GM23338 (cell line): ENCODE data around the gene CD44. TPM values are rescaled to one million over a fixed set of nuclear protein-coding genes. Genes with fewer than 3 reads are reported as not detected.

Experiments used
- ATAC-seq: fragments of 200-7000 bp; cut with Tn5 transposase; 3 replicates; pipeline ENCODE4 v1.9.1; 2020
- DNase-seq: peaks from one replicate; pipeline ENCODE4 v3.0.0-alpha.2; 2015; ENCODE audit warnings: low spot score
- H2AFZ ChIP-seq: fragments of 200-600 bp; sonication (generic); 2 replicates; pipeline ENCODE4 v1.8.0; 2016; ENCODE audit warnings: antibody characterized with exemption, mild to moderate bottlenecking, moderate library complexity
- H3F3A ChIP-seq: fragments of 200-600 bp; sonication (generic); replicated peaks from 2 replicates; pipeline ENCODE4 v1.8.0; 2017; ENCODE audit warnings: antibody characterized with exemption, mixed run types, low read depth
- H3K27ac ChIP-seq: fragments of 200-600 bp; sonication (generic); 2 replicates; pipeline ENCODE4 v1.6.1; 2016; ENCODE audit warnings: low read depth
- H3K27me3 ChIP-seq: fragments of 200-600 bp; sonication (generic); 2 replicates; pipeline ENCODE4 v1.8.0; 2016; ENCODE audit warnings: mild to moderate bottlenecking, mixed run types, moderate library complexity; ENCODE audit not compliant: insufficient read depth
- H3K36me3 ChIP-seq: fragments of 200-600 bp; sonication (generic); 2 replicates; pipeline ENCODE4 v1.8.0; 2016; ENCODE audit warnings: mild to moderate bottlenecking; ENCODE audit not compliant: insufficient read depth
- H3K4me1 ChIP-seq: fragments of 200-600 bp; sonication (generic); 2 replicates; pipeline ENCODE4 v1.8.0; 2016; ENCODE audit warnings: mild to moderate bottlenecking, moderate library complexity; ENCODE audit not compliant: insufficient read depth
- H3K4me2 ChIP-seq: fragments of 200-600 bp; sonication (generic); 2 replicates; pipeline ENCODE4 v1.7.1; 2017; ENCODE audit warnings: mixed run types
- H3K4me3 ChIP-seq: fragments of 200-600 bp; sonication (generic); 2 replicates; pipeline ENCODE4 v1.6.1; 2016; ENCODE audit warnings: mixed run types
- H3K79me2 ChIP-seq: fragments of 200-600 bp; sonication (generic); replicated peaks from 2 replicates; pipeline ENCODE4 v1.8.0; 2017; ENCODE audit warnings: mild to moderate bottlenecking; ENCODE audit not compliant: insufficient read depth
- H3K9me2 ChIP-seq: fragments of 200-600 bp; sonication (generic); 2 replicates; pipeline ENCODE4 v1.8.0; 2017; ENCODE audit not compliant: insufficient read depth
- H4K20me1 ChIP-seq: fragments of 200-600 bp; sonication (generic); replicated peaks from 2 replicates; pipeline ENCODE4 v1.8.0; 2017; ENCODE audit warnings: mild to moderate bottlenecking; ENCODE audit not compliant: insufficient read depth
- H3K27ac Mint-ChIP-seq: 2 replicates; pipeline ENCODE4 v1.8.0; 2020; ENCODE audit warnings: inconsistent platforms, mild to moderate bottlenecking, moderate library complexity, mixed read lengths
- H3K27me3 Mint-ChIP-seq: 3 replicates; pipeline ENCODE4 v1.8.0; 2022; ENCODE audit warnings: low read depth, mild to moderate bottlenecking, moderate library complexity, mixed read lengths, inconsistent platforms; ENCODE audit not compliant: insufficient read depth, poor library complexity
- H3K36me3 Mint-ChIP-seq: 3 replicates; pipeline ENCODE4 v1.8.0; 2021; ENCODE audit warnings: low read depth, mild to moderate bottlenecking, inconsistent platforms, moderate library complexity, mixed read lengths
- H3K4me1 Mint-ChIP-seq: 3 replicates; pipeline ENCODE4 v1.8.0; 2020; ENCODE audit warnings: mild to moderate bottlenecking, inconsistent platforms, mixed read lengths
- H3K4me3 Mint-ChIP-seq: 3 replicates; pipeline ENCODE4 v1.8.0; 2021; ENCODE audit warnings: moderate library complexity, mild to moderate bottlenecking, inconsistent platforms, mixed read lengths
- H3K9me3 Mint-ChIP-seq: 3 replicates; pipeline ENCODE4 v1.8.0; 2020; ENCODE audit warnings: moderate library complexity, mild to moderate bottlenecking, inconsistent platforms, mixed read lengths
- CREB1 ChIP-seq: fragments of 250-450 bp; sonication (Bioruptor Pico); IDR thresholded peaks from 2 replicates; pipeline ENCODE4 v1.5.0; 2020; ENCODE audit warnings: low read depth, mild to moderate bottlenecking, moderate library complexity
- EZH2 ChIP-seq: fragments of 200-600 bp; sonication (generic); IDR thresholded peaks from one replicate; pipeline ENCODE4 v1.8.0; 2017; ENCODE audit warnings: antibody characterized with exemption, mild to moderate bottlenecking, low read depth; ENCODE audit not compliant: unreplicated experiment
- EZH2phosphoT487 ChIP-seq: fragments of 200-600 bp; sonication (generic); IDR thresholded peaks from one replicate; pipeline ENCODE4 v1.8.1; 2018; ENCODE audit warnings: antibody characterized with exemption; ENCODE audit not compliant: unreplicated experiment
- NANOG ChIP-seq: IDR thresholded peaks from 2 replicates; pipeline ENCODE4 v1.6.1; 2016; ENCODE audit warnings: antibody characterized with exemption, borderline replicate concordance
- POLR2AphosphoS5 ChIP-seq: IDR thresholded peaks from 2 replicates; pipeline ENCODE4 v1.6.1; 2016; ENCODE audit warnings: antibody characterized with exemption, low read depth
- STAT1 ChIP-seq: IDR thresholded peaks from one replicate; pipeline ENCODE4 v1.6.1; 2016; ENCODE audit warnings: antibody characterized with exemption; ENCODE audit not compliant: unreplicated experiment
- ZNF114 ChIP-seq: fragments of 250-450 bp; sonication (Bioruptor Pico); IDR thresholded peaks from 2 replicates; pipeline ENCODE4 v1.5.0; 2020; ENCODE audit warnings: mild to moderate bottlenecking, moderate library complexity
- ZNF331 ChIP-seq: fragments of 250-450 bp; sonication (Bioruptor Pico); IDR thresholded peaks from 2 replicates; pipeline ENCODE4 v1.5.0; 2020; ENCODE audit warnings: low read depth, mild to moderate bottlenecking, moderate library complexity
- polyA plus RNA-seq: library from polyadenylated mRNA; unstranded; fragments of >200 nt; fragmentation: Nextera tagmentation; extraction: Ambion mirVana; gene quantifications from 2 replicates; pipeline ENCODE4 v1.2.1, GENCODE V29; 2016
- total RNA-seq: library from RNA; depleted of rRNA; stranded (reverse); fragments of >200 nt; shearing (Covaris generic); gene quantifications from 2 replicates; pipeline ENCODE4 v1.2.3, GENCODE V29; 2014
- TF ChIP-seq, protein P1 (sequence below): IDR thresholded peaks from one replicate; pipeline ENCODE4 v1.6.1; 2018; ENCODE audit warnings: antibody characterized with exemption; ENCODE audit not compliant: unreplicated experiment
- TF ChIP-seq, protein P2 (sequence below): IDR thresholded peaks from 2 replicates; pipeline ENCODE4 v1.6.1; 2016; ENCODE audit warnings: antibody characterized with exemption
- TF ChIP-seq, protein P3 (sequence below), 2 experiments: fragments of 200-600 bp in 1 of 2; sonication (generic) in 1 of 2; conservative IDR thresholded peaks; 2 replicates each; pipeline versions ENCODE4 v1.5.1 to v1.6.1; 2016 to 2017; ENCODE audit warnings: antibody characterized with exemption in 2 of 2, low read depth in 2 of 2, mild to moderate bottlenecking in 2 of 2, moderate library complexity in 1 of 2
- TF ChIP-seq, protein P4 (sequence below): fragments of 250-450 bp; sonication (Bioruptor Pico); IDR thresholded peaks from 2 replicates; pipeline ENCODE4 v1.5.0; 2020; ENCODE audit warnings: mild to moderate bottlenecking, moderate library complexity

The CD44 gene
- total and polyA plus RNA-seq, 2 experiments from 2014 or later, result 4.0 to 10.1 TPM

DNA sequence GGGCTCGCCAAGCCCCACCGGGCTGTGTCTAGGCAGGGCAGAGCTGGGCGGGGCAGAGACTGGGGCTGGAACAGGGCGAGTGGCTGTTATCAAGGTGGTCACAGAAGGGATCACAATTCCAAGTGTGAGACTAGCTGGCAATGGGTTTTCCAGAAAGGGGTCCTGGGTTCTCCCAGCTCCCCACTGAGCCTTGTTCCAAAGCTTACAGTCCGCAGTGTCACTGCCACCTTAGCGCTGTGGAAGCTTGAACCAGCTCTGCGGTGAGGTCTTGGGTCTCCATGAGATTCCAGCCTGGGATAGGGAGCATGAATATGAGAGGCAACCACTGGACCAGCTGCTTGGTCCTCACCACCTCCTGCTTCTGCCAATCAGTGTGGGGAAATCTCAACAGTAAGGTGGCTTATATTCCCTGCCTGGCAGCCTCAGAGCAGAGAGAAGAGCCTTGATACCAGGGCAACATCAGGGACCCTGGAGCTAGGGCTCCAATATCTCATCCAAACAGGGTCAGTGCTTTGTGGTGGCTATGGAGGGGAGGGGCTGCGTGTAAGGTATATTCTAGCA lies 831 bp downstream of the CD44 start:
- ATAC-seq, result peak; percentile 86
- Histone ChIP-seq H3K36me3 (no peaks in the 10 kb centered on the region), H2AFZ (peak overlapping the region; percentile 99), H4K20me1 (peaks cover 6% of the 10 kb centered on the region; the same call in 1 of the 2 replicates), H3K4me1 (0 out of 2 replicates have a peak, but pooled peaks cover 4% of the 10 kb centered on the region), H3F3A (no peaks in the 10 kb centered on the region), H3K79me2 (no peaks in the 10 kb centered on the region), H3K4me2 (peak overlapping the region; percentile 93), H3K27me3 (peaks cover 55% of the 10 kb centered on the region), H3K27ac (no peak overlapping the region), H3K9me2 (no peaks in the 10 kb centered on the region), H3K4me3 (peak overlapping the region; percentile 88)
- DNase-seq, result no peak
- H3K4me3 Mint-ChIP-seq, result peak overlapping the region; percentile 78
- H3K27me3 Mint-ChIP-seq, result peaks cover 30% of the 10 kb centered on the region
- no peaks in the 10 kb centered on the region; the same call in 2 of the 3 replicates for H3K36me3 Mint-ChIP-seq
- TF ChIP-seq, protein P1, sequence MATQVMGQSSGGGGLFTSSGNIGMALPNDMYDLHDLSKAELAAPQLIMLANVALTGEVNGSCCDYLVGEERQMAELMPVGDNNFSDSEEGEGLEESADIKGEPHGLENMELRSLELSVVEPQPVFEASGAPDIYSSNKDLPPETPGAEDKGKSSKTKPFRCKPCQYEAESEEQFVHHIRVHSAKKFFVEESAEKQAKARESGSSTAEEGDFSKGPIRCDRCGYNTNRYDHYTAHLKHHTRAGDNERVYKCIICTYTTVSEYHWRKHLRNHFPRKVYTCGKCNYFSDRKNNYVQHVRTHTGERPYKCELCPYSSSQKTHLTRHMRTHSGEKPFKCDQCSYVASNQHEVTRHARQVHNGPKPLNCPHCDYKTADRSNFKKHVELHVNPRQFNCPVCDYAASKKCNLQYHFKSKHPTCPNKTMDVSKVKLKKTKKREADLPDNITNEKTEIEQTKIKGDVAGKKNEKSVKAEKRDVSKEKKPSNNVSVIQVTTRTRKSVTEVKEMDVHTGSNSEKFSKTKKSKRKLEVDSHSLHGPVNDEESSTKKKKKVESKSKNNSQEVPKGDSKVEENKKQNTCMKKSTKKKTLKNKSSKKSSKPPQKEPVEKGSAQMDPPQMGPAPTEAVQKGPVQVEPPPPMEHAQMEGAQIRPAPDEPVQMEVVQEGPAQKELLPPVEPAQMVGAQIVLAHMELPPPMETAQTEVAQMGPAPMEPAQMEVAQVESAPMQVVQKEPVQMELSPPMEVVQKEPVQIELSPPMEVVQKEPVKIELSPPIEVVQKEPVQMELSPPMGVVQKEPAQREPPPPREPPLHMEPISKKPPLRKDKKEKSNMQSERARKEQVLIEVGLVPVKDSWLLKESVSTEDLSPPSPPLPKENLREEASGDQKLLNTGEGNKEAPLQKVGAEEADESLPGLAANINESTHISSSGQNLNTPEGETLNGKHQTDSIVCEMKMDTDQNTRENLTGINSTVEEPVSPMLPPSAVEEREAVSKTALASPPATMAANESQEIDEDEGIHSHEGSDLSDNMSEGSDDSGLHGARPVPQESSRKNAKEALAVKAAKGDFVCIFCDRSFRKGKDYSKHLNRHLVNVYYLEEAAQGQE, result no peak
- TF ChIP-seq, protein P2, sequence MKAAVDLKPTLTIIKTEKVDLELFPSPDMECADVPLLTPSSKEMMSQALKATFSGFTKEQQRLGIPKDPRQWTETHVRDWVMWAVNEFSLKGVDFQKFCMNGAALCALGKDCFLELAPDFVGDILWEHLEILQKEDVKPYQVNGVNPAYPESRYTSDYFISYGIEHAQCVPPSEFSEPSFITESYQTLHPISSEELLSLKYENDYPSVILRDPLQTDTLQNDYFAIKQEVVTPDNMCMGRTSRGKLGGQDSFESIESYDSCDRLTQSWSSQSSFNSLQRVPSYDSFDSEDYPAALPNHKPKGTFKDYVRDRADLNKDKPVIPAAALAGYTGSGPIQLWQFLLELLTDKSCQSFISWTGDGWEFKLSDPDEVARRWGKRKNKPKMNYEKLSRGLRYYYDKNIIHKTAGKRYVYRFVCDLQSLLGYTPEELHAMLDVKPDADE, result no peak
- TF ChIP-seq EZH2 (no peak), POLR2AphosphoS5 (no peak), EZH2phosphoT487 (no peak), STAT1 (no peak), ZNF331 (CRISPR knock-in tag) (no peak), CREB1 (no peak), ZNF114 (CRISPR knock-in tag) (no peak), NANOG (no peak)
- TF ChIP-seq, protein P3, sequence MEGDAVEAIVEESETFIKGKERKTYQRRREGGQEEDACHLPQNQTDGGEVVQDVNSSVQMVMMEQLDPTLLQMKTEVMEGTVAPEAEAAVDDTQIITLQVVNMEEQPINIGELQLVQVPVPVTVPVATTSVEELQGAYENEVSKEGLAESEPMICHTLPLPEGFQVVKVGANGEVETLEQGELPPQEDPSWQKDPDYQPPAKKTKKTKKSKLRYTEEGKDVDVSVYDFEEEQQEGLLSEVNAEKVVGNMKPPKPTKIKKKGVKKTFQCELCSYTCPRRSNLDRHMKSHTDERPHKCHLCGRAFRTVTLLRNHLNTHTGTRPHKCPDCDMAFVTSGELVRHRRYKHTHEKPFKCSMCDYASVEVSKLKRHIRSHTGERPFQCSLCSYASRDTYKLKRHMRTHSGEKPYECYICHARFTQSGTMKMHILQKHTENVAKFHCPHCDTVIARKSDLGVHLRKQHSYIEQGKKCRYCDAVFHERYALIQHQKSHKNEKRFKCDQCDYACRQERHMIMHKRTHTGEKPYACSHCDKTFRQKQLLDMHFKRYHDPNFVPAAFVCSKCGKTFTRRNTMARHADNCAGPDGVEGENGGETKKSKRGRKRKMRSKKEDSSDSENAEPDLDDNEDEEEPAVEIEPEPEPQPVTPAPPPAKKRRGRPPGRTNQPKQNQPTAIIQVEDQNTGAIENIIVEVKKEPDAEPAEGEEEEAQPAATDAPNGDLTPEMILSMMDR (conservative IDR thresholded peaks at IDR 0.05; ENCODE audit: low read depth in 2 of 2), result no peak
- TF ChIP-seq, protein P4, sequence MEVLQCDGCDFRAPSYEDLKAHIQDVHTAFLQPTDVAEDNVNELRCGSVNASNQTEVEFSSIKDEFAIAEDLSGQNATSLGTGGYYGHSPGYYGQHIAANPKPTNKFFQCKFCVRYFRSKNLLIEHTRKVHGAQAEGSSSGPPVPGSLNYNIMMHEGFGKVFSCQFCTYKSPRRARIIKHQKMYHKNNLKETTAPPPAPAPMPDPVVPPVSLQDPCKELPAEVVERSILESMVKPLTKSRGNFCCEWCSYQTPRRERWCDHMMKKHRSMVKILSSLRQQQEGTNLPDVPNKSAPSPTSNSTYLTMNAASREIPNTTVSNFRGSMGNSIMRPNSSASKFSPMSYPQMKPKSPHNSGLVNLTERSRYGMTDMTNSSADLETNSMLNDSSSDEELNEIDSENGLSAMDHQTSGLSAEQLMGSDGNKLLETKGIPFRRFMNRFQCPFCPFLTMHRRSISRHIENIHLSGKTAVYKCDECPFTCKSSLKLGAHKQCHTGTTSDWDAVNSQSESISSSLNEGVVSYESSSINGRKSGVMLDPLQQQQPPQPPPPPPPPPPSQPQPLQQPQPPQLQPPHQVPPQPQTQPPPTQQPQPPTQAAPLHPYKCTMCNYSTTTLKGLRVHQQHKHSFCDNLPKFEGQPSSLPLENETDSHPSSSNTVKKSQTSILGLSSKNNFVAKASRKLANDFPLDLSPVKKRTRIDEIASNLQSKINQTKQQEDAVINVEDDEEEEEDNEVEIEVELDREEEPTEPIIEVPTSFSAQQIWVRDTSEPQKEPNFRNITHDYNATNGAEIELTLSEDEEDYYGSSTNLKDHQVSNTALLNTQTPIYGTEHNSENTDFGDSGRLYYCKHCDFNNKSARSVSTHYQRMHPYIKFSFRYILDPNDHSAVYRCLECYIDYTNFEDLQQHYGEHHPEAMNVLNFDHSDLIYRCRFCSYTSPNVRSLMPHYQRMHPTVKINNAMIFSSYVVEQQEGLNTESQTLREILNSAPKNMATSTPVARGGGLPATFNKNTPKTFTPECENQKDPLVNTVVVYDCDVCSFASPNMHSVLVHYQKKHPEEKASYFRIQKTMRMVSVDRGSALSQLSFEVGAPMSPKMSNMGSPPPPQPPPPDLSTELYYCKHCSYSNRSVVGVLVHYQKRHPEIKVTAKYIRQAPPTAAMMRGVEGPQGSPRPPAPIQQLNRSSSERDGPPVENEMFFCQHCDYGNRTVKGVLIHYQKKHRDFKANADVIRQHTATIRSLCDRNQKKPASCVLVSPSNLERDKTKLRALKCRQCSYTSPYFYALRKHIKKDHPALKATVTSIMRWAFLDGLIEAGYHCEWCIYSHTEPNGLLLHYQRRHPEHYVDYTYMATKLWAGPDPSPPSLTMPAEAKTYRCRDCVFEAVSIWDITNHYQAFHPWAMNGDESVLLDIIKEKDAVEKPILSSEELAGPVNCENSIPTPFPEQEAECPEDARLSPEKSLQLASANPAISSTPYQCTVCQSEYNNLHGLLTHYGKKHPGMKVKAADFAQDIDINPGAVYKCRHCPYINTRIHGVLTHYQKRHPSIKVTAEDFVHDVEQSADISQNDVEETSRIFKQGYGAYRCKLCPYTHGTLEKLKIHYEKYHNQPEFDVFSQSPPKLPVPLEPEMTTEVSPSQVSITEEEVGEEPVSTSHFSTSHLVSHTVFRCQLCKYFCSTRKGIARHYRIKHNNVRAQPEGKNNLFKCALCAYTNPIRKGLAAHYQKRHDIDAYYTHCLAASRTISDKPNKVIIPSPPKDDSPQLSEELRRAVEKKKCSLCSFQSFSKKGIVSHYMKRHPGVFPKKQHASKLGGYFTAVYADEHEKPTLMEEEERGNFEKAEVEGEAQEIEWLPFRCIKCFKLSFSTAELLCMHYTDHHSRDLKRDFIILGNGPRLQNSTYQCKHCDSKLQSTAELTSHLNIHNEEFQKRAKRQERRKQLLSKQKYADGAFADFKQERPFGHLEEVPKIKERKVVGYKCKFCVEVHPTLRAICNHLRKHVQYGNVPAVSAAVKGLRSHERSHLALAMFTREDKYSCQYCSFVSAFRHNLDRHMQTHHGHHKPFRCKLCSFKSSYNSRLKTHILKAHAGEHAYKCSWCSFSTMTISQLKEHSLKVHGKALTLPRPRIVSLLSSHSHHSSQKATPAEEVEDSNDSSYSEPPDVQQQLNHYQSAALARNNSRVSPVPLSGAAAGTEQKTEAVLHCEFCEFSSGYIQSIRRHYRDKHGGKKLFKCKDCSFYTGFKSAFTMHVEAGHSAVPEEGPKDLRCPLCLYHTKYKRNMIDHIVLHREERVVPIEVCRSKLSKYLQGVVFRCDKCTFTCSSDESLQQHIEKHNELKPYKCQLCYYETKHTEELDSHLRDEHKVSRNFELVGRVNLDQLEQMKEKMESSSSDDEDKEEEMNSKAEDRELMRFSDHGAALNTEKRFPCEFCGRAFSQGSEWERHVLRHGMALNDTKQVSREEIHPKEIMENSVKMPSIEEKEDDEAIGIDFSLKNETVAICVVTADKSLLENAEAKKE, result no peak
- peaks cover 3% of the 10 kb centered on the region for H3K4me1 Mint-ChIP-seq
- H3K9me3 Mint-ChIP-seq, result peaks cover 2% of the 10 kb centered on the region; the same call in 2 of the 3 replicates
- no peak overlapping the region for H3K27ac Mint-ChIP-seq
